Measurements from ENCODE around the gene KCNJ15. TPM values are rescaled to one million over a fixed set of nuclear protein-coding genes. Genes with fewer than 3 reads are reported as not detected.
"Not testable (repeated sequence)": the region's sequence is repeated elsewhere in the genome, so short reads cannot be mapped to it uniquely, and the experiment has no call there.

KCNJ15 gene
- total RNA-seq, 6 experiments from 2014 or later = 0.33 to 1.2 (median 0.50) TPM

DNA sequence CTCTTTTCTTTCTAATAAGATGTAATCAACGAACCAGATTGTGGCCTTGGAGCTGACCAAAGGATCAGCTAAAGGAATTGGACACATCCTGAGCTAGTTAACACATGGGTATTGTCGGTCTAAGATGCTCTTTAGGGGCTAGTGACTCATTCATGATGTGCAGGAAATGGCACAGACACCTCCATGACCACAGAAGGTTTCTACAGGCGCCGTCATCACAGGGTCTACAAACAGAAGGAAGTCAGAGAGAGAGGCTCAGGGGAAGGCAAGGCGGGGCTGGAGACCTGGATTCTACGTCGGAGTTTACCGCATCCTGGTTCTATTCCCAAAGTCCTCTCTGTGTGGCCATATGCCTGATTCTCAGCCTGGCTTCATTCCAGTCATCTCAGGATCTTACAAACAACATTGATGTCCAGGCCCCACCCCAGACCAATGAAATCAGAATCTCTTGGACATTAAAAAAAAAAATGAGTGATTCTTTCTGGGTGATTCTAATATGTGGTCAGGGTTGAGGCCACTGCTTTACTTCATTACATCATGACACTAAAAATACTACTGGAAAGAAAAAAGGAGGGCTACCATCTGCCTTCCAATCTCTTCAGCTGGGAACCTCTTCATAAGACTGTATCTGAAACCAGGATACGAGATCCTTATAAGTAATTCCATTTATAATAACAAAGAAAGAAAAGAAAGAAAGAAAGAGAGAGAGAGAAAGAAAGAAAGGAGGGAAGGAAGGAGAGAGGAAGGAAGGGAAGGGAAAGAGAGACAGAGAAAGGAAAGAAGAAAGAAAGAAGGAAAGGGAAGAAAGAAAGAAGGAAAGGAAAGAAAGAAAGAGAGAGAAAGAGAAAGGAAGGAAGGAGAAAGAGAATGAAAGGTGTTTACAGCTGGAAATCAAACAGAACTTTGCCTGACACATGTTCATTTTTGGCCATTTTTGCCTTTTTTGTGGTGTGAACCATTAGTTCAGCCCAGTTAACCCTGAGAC is 11.6 kb upstream of the KCNJ15 start:
- H3K27me3 Mint-ChIP-seq (ENCODE audit: insufficient read depth) = no peaks in the 10 kb centered on the region
- DNase-seq = peak; percentile 97
- peaks cover 55% of the 10 kb centered on the region for H3K4me1 Mint-ChIP-seq (ENCODE audit: low read depth)
- TF ChIP-seq, protein P1, sequence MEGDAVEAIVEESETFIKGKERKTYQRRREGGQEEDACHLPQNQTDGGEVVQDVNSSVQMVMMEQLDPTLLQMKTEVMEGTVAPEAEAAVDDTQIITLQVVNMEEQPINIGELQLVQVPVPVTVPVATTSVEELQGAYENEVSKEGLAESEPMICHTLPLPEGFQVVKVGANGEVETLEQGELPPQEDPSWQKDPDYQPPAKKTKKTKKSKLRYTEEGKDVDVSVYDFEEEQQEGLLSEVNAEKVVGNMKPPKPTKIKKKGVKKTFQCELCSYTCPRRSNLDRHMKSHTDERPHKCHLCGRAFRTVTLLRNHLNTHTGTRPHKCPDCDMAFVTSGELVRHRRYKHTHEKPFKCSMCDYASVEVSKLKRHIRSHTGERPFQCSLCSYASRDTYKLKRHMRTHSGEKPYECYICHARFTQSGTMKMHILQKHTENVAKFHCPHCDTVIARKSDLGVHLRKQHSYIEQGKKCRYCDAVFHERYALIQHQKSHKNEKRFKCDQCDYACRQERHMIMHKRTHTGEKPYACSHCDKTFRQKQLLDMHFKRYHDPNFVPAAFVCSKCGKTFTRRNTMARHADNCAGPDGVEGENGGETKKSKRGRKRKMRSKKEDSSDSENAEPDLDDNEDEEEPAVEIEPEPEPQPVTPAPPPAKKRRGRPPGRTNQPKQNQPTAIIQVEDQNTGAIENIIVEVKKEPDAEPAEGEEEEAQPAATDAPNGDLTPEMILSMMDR (IDR thresholded peaks at IDR 0.05) = no peak
- H3K9me3 Mint-ChIP-seq = no peaks in the 10 kb centered on the region
- peak overlapping the region; percentile 93 for H3K27ac Mint-ChIP-seq
- H3K4me3 Mint-ChIP-seq = peak overlapping the region; percentile 70
- peaks cover 9% of the 10 kb centered on the region for H3K36me3 Mint-ChIP-seq (ENCODE audit: low read depth)

DNA sequence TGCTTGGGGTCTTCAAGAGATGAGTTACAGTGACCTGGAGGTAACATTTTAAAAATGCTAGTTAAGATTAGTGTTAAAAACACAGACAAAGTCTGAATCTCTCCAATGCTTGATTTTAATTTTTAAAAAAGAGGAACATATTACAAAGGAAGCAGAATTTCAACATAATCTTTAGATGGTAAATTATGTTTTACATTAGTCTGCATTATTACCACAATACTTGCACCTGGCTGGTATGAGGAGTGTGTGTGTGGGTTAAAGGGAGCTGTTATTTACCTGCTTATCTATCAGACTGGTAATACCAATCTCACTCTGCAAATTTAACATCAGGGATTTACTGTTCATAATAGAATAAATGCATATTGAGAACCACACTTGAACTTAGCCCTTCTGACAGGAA is 10.3 kb upstream of the KCNJ15 start:
- DNase-seq = no peak
- Mint-ChIP-seq H3K27ac (no peak overlapping the region), H3K36me3 (ENCODE audit: low read depth) (peaks cover 9% of the 10 kb centered on the region), H3K4me3 (no peak overlapping the region), H3K4me1 (ENCODE audit: low read depth) (peaks cover 42% of the 10 kb centered on the region), H3K27me3 (ENCODE audit: insufficient read depth) (no peaks in the 10 kb centered on the region), H3K9me3 (no peaks in the 10 kb centered on the region)
- TF ChIP-seq, protein P1 (IDR thresholded peaks at IDR 0.05) = no peak

DNA sequence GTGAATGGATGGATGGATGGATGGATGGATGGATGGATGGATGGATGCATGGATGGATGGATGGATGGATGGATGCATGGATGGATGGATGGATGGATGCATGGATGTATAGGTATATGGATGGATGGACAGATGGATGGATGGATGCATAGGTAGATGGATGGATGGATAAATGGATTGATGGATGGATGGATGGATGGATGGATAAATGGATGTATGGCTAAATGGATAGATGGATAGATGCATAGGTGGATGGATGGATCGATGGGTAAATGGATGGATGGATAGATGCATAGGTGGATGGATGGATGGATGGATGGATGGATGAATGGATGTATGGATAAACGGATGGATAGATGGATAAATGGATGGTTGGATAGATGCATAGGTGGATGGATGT is 9.7 kb upstream of the KCNJ15 start:
- H3K4me1 Mint-ChIP-seq (ENCODE audit: low read depth) = peaks cover 36% of the 10 kb centered on the region
- not testable (repeated sequence) for H3K27me3 Mint-ChIP-seq (ENCODE audit: insufficient read depth); DNase-seq; H3K36me3 Mint-ChIP-seq (ENCODE audit: low read depth); H3K4me3 Mint-ChIP-seq; H3K9me3 Mint-ChIP-seq; H3K27ac Mint-ChIP-seq

DNA sequence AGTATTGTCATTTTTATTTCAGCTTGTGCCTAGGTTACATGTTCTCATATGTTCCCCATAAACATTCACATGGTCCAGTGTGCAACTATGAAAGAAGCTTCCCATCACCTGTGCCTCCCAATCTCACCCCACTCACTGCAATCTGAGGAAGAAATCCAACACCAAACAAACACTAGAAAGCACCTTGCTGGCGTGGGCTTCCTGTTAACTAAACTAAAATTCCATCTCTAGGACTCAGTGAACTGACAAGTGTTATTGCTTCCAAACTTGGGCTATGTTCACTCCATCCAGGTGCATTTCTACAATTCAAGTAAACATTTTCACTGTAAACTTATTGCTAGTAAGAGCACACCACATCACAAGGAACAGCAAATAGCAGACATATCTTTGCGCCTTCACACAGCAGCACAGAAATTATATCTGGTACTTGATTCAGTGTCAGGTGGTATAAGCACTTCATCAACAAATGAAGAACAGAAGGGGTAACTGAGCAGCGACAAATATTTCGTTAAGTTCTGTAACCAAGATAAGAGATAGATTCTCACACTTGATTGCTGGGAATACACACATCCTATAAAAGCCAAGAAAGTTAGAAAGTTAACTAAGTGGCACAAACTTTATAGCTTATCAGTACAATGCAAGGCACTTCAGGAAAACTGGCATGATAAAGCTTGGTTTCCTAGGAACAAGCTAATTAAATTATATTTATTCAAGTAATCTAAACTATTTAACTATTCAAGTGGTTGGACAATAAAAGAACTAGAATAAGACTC is 8.9 kb upstream of the KCNJ15 start:
- H3K4me1 Mint-ChIP-seq (ENCODE audit: low read depth) = peaks cover 29% of the 10 kb centered on the region
- peaks cover 3% of the 10 kb centered on the region; the same call in 1 of the 2 replicates for H3K27me3 Mint-ChIP-seq (ENCODE audit: insufficient read depth)
- no peak overlapping the region for H3K27ac Mint-ChIP-seq
- no peak for DNase-seq
- TF ChIP-seq, protein P1 (IDR thresholded peaks at IDR 0.05) = no peak
- H3K36me3 Mint-ChIP-seq (ENCODE audit: low read depth) = peaks cover 9% of the 10 kb centered on the region
- no peaks in the 10 kb centered on the region for H3K9me3 Mint-ChIP-seq
- H3K4me3 Mint-ChIP-seq = no peak overlapping the region

DNA sequence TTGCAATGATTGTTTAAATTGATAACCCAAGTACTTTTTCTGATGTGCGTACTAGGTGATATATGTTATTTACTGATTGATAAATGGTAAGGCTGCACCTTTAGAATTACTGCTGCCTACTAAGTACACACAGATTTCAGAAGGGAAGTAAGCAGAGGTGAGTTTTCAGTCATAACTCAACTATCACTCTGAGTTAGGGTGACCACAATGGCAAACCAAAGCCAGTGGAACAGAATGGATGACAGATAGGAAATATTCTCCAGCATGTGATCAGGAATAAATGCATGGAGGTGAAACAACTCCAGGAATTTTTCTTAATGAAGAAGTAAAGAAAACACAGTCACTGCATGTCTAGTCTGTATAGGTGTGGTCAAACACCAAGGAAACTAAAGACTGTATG is 7.5 kb upstream of the KCNJ15 start:
- Mint-ChIP-seq H3K27me3 (ENCODE audit: insufficient read depth) (peaks cover 3% of the 10 kb centered on the region; the same call in 1 of the 2 replicates), H3K27ac (no peak overlapping the region), H3K9me3 (no peaks in the 10 kb centered on the region), H3K4me3 (no peak overlapping the region), H3K4me1 (ENCODE audit: low read depth) (peaks cover 23% of the 10 kb centered on the region), H3K36me3 (ENCODE audit: low read depth) (peaks cover 9% of the 10 kb centered on the region)
- no peak for DNase-seq
- TF ChIP-seq, protein P1 (IDR thresholded peaks at IDR 0.05) = no peak

Measured in HFFc6 (cell line).